Hepatic stellate cell (primary cell): ENCODE measurements around the gene NUDCD3.

Experiments used
- DNase-seq: peaks from one replicate; pipeline ENCODE4 v3.0.0; 2011; ENCODE audit warnings: low spot score

NUDCD3 gene

GRCh38 chr7:44398953-44399574, 91.4 kb downstream of the NUDCD3 start:
- DNase-seq = no peak

- no peak for DNase-seq
Measured at GRCh38 chr7:44398511-44398911, 91.9 kb downstream of the NUDCD3 start.

DNA sequence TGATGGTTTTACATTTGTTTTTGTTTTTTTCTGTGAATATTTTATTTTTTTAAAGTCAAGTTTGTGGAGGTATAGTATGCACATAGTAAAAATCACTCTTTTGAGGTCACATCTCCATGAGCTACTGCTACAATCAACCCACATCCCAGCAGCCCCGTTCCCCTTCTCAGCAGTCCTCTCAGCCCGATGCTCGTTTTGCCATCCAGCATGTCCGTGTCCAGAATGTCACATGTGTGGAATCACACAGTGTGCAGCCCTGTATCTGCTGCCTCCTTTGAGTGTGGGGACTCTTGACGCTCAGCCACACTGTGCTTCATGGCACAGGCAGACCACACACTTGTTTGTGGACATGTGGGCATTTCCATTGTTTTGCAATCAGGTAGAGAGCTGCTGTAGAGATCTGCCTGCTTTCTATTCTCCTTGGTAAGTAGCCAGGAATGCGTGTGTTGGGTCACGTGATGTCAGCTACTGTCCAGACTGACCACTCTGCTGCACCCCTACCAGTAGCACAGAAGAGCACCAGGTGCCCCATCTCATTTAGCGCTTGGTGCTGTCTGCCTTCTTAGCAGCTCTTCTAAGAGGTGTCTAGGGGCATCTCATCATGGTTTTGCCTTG, 93.4 kb downstream of the NUDCD3 start:
- DNase-seq = no peak

DNA sequence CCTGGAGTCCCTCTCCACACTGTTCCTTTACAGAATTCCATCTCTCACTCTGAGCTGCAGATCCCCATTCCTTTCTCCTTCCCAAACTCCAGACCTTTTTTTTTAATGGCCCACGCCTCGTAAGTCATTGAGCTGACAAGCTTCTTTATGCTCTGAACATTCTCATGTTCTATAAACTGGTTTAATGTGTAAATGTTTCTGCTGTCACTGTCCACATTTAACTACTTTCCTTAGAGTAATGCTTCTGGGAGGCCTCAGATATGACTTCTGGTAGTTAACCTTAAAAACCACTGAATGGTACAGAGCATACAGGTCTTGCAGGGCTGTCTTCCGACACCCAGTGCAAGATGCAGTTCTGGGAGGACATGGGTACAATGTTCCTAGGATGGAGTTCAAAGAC, 94.0 kb downstream of the NUDCD3 start:
- DNase-seq = no peak

DNA sequence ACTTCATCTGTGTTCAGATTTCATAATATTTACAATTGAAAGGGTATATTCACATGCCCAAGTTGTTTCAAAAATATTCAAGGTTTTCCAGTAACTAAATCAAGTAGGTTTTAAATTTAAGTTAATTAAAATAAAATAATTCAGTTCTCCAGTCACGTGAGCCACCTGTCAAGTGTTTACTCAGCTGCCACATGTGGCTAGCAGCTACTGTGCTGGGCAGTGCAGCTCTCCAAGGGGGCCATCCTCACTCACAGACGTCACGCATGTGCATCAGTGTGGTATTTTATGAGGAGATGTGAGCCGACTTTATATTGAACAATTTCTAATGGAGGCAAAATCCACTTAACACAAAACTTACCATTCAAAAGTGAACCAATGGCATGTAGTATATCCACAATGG, 95.4 kb downstream of the NUDCD3 start:
- DNase-seq = no peak

DNA sequence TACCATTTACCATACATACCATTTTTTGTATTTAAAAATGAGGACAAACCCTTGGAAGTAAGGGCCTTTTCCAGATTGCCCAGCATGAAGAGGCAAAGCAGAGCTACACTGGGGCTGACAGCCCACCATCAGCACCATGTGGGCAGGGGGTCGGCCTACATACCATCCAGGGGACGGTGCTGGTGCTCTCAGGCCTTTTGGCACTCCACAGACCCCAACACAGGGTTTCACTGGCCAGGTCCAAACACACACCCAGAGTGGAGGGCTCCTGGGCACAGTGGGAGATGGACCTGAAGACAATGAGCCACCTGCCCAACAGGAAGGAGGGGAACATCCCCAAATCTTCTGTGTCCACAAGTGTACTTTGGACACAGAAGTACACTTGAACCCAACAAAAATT, 95.8 kb downstream of the NUDCD3 start:
- DNase-seq = no peak

GRCh38 chr7:44394112-44394447, 96.4 kb downstream of the NUDCD3 start:
- no peak for DNase-seq

GRCh38 chr7:44393238-44394111, 97.0 kb downstream of the NUDCD3 start:
- DNase-seq = no peak

- DNase-seq = no peak
Measured at GRCh38 chr7:44392618-44393010, 97.8 kb downstream of the NUDCD3 start.

GRCh38 chr7:44391746-44392617, 98.5 kb downstream of the NUDCD3 start:
- DNase-seq = no peak

- no peak for DNase-seq
Measured at GRCh38 chr7:44391171-44391570, 99.3 kb downstream of the NUDCD3 start.

DNA sequence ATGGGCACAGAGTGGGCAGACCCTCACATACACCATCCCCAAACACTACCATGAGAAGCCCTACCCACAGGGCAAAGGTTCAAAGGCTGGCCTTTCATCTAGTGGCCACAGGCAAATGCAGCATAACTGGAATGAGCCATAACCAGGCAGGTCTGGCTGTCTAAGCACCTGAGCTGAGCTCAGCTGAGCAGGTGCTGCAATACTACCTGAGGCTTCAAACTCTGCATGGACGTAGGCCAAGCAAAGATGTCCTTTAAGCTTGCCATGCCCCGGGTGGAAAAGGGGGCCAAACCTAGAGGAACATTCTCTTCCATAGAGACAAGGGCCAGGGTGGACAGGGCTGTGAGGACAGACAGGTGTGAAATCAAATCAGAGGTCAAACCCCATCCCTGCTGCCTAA, 99.8 kb downstream of the NUDCD3 start:
- DNase-seq = no peak

DNA sequence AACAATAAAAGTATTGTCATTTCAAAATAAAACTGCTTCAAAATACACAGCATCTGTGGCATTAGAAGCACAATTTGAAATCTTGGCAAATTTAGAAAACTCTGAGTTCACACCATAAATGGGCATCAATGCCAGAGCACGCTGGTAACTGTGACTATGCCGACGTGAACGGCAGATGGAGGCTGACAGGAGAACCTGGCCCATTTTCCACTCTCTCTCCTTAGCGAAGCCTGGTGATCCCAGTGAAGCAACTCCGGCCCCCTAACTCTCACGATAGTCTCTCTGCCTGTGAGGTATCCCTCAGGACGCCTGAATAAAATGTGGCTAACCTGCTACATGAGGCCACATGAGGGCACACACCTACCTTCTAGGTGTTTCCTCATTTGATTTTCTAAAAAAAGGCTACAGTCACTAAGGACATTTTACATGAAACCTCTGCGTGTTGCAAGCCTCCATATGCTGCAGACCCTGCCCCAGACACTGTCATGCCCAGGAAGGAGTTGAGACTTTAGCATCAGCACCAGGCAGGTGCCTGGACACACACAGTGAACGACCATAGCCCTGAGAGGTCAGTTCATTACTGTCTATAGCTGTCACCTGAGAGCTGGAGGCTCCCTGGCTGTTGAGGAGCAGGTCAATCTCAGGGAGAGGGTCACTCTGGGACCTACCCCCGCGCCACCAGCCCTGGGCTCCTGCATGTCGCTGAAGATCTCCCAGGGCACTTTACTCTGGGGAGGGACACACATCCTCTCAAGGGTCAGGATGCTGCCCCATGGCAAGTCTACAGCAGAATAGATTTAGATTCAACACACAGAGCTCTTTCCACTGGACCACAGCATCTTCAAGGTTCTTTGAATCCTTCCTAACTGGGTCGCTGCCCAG, 102.1 kb downstream of the NUDCD3 start:
- no peak for DNase-seq

DNA sequence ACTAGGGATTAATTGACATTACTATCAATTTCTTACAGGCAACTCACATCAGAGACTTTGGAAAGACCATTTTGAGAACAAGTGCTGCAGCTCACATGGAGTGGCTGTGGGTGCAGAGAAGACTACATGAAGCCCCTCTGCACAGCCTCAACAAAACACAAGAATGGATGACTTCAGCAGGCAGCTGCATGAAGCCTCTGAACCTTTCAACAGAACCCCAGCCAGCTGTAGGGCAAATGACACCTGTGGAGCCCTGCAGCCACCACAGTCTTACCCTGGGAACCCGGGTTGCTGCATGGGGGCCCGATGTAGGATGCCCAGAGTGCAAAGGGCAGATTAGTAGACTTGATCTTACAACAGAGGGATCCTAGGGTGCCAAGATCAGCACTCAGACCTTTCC, 103.1 kb downstream of the NUDCD3 start:
- DNase-seq = no peak

DNA sequence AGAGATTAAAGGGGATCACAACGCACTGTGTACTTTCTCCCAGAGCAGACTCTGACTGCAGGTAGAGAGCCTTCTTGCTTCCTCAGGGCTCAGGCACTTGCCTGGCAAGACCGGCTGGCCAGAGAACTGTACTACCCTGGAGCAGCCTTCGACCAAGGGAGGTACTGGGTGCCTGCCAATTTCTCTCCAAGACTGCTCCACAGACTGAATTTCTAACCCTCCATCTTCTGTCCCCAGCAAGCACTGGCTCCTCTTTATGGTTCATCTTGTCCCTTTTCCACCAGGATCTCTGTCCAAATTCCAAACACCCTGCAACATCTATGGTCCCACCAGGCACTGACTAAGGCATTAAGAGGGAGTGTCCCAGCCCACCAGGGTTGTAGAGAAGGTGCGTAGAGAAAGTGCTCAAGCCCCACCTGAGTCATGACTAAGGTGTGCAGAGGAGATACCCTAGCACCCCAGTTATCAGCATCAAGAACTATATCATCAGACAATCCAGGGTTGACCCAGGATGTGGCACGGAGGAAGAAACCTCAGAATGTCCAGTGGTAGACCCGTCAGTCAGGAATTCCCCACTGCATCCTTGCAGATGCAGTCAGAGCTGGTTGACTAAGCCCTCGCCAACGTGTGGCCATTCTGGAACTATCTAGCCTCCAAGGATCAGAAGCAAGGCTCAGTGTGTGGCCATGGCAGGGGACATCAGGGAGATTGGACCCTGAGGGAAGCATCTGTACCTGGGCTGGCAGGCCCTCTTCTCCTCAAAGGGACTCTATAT, 104.1 kb downstream of the NUDCD3 start:
- DNase-seq = no peak

DNA sequence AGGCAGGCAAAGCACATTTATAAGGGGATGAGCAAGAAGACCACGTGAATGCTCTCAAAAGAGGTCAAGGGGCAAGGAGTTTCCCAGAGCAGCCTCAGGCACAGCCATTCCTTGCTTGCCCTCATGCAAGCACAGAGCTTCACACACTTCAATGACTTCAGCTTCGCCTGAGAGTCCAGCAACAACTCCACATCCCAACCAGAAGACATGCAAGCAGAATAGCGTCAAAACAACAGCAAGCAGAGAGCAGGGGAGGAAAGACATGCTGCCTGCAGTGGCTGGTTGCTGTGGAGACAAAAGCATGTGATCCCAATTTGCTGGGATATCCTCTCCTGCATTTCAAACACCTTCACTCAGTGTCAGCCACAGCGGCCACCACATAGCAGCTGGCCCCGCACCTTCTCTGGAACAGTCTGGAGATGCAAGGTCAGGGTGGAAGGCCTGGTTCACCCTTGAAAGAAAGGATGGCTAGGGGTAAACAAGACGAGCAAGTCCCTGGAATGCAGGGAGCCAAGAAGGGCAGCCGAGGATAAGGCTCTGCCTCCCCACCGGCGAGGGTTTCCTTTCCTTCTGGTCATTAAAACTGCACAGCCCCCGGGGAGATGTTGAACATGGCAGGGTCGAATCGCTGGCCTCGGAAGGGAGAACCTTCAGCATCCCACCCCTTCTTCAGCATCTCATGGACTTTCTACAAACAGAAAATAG, 104.9 kb downstream of the NUDCD3 start:
- no peak for DNase-seq

DNA sequence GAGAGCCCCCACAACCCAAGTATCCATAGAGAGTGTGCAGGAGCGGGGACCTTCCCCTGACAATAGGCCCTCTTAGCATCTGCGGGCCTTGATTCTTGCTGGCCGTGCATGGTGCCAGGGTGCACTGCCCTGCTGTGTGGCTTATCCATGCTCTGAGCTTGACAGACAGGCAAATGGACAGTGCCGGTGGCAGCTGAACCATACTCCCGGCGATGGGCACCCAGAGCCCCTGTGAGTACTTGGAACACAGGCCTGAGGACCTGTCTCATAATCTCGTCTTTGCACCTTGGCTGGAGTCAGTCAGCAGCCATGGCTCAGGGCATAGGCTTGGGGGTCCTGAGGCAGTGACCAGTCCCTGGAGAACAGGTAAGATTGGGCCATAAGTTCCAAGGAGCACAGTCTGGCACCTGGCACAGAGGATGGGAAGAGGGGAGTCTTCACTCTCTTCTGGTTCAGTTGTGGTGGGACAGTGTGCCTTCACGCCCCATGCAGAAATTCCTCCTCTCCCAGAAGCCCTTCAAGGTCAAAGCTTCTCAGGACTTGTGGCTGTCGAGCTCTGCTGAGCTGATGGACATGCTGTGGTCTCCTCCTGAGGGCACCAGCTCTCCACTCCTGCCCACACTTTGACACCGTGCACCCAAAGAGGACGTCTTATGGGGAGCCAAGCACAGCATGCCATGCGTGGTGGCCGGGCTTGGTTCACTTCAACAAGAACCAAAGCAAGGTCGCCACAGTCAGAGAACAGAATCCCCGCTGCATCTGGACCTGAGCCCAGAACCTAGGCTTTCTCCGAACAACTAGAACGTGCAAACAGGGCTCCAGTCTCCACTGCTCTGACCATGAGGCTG, 105.6 kb downstream of the NUDCD3 start:
- DNase-seq = no peak

DNA sequence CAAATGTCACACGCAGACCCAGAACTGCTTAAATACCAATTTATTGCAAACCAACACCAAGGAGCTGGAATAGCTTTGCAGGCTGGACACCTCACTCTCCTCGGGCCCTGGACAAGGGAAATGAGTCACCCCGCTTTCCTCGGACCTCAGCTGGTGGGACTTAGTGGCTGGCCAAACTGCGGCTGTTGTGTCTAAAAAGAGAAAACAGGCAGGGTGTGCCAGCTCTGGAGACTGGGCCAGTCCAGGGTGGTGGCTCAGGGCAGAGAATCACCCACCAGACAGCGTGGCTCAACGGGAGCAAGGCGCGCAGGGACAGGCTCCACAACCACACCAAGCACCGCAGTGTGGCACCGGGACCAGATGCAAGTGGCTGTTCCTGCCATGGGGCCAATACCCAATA, 106.9 kb downstream of the NUDCD3 start:
- DNase-seq = peak; percentile 77
